Measurements from ENCODE around the gene MAP3K19.

Gene MAP3K19

GRCh38 chr2:134934150-134934549 lies 113.1 kb downstream of the MAP3K19 start:
- no peak for DNase-seq (ENCODE audit: extremely low read depth in 1 of 2, low read depth in 1 of 2)

- no peak for DNase-seq (ENCODE audit: extremely low read depth in 1 of 2, low read depth in 1 of 2)
These were observed 113.5 kb downstream of the MAP3K19 start for GRCh38 chr2:134933732-134934131.

DNA sequence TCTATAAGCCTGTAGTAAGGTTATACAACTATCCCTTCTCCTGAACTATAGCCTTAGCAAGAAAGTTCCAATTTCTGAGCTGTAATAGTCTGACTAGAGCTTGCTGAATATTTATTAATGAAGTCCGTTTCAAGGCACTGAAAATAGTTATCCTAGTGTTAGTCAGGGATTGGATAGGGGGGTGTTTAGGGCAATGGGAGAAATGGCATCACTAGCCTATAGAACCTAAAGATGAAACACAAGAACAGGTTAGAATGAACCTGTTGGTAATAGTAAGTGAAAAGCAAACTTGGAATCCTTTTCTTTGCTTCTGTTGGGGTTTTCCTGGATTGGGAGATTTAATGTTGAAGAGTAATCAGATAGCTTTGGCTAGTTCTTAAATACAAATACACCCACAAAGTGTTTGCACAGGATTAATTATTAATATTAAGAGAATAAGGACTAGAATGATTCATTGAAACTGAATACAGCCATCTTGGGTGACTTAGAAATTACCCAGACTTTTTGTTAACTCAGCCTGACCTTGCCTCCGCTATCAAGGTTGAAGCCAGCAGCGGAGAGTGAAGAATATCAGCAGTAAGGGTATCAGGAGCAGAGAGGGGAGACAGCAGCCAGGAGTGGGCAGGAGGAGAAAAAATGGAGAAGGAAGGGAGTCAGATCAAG lies 114.3 kb downstream of the MAP3K19 start:
- DNase-seq (ENCODE audit: extremely low read depth in 1 of 2, low read depth in 1 of 2): no peak

GRCh38 chr2:134927195-134927594 lies 120.1 kb downstream of the MAP3K19 start:
- no peak for DNase-seq (ENCODE audit: extremely low read depth in 1 of 2, low read depth in 1 of 2)

- no peak for DNase-seq (ENCODE audit: extremely low read depth in 1 of 2, low read depth in 1 of 2)
These were observed 120.9 kb downstream of the MAP3K19 start for GRCh38 chr2:134926231-134926931.

- no peak for DNase-seq (ENCODE audit: extremely low read depth in 1 of 2, low read depth in 1 of 2)
These were observed 122.3 kb downstream of the MAP3K19 start for GRCh38 chr2:134924912-134925311.

DNA sequence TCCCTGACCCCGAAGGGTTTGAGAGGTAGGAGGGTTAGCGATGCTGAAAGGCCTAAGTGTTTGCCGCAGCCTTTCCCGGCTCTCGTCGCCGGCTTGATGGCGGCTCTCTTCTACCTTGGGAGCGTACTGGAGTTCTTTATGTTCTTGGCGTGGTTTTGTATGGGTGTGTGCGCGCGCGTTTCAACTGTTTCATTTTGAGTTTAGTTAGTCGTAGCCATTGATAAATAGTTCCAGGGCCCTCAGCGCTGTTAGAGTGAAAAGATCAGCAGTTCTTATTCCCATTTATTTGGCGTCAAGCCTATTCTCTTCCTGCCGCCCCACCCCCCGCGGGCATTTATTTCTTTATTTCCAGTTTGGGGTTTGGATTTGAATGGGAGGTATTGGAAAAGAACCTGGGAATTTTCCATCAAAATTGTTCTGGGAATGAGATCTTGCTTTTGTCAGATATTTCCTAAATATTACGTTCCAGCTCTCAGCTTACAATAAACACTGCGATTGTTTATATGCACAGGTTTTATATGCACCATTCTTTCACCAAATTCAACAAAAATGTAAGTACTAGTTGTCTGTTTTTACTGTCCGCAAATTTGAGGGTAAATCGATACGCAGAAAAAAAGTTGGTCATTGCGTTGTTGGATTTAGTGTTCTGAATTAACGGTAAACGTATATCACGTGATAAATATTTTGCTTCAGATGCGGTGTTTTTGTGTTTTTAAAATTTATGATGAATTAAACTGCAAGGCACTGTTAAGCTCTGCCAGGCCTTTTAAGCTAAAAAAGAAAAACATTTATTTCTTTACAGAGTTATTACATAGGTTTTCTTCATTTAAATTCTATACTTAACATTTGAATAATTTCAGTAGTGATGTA lies 127.7 kb downstream of the MAP3K19 start:
- DNase-seq (ENCODE audit: extremely low read depth in 1 of 2, low read depth in 1 of 2): no peak

DNA sequence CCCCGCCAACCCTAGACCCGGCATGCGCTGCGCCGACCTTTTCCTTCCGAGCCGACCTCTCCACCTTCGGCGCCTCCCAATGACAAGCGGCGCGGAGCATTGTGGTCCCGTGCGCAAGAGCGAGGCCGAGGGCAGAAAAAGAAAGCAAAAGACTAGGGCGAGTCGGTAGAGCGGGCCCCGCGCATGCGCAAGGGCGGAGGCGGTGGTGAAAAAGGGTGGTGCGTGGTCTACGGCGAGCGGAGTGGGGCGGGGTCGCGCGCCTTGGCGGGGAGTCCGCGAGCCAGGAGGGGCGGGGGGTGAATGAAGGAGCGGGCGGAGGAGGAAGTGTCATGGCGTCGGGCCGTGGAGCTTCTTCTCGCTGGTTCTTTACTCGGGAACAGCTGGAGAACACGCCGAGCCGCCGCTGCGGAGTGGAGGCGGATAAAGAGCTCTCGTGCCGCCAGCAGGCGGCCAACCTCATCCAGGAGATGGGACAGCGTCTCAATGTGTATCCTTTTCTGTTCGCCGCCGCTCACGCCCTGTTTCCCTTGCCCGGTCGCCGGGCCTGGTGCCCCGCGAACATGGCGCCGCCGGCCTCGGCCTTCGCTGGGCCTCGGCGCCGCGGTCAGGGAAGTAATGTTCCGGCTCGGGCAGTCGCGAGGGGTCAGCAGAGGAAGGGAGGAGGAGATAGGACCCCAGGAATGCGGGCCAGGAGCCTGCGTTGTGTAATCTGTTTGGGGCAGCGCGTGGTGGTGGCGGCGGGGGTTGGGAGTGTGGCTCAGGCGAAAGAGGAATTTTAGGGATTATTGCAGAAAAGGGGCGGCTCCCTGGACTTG lies 128.5 kb downstream of the MAP3K19 start, which contains the start of gene CCNT2:
Gene CCNT2, plus strand, starts transcription at position 297 of the 815 bp plus-strand sequence. Its CDS starts 33 bp downstream, at position 330.
- peak; percentile 96 to 99 for DNase-seq (ENCODE audit: extremely low read depth in 1 of 2, low read depth in 1 of 2)

DNA sequence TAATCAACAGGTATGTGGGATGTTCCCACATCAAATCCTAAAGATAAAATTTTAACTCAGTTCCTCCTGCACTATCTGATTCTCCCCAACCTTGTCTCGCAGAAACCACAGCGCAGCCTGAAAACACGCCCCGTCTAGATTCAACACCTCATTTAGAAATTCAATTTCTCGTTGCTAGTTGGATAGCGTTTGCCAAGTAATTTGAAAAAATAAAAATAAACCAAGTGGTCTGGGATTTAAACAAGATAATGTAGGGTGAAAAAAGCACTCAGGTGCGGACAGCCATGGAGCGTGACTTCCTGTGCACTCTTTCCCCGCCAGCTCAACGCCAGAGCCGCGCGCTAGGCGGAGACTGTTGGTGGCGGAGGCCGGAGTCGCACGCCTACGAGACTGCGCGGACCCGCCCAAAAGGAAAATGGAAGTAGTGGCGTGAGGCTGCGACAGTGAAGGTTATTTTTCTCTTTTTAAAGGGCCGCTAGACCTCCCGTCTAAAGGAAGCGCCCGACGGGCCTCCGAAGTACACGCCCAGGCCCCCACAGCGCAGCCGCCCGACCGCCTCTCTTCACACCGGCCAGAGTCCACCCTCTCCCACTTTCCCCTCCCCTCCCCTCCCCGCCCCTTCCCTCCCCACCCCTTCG lies 129.2 kb downstream of the MAP3K19 start:
- DNase-seq (ENCODE audit: extremely low read depth in 1 of 2, low read depth in 1 of 2): peak; percentile 67 to 78

DNA sequence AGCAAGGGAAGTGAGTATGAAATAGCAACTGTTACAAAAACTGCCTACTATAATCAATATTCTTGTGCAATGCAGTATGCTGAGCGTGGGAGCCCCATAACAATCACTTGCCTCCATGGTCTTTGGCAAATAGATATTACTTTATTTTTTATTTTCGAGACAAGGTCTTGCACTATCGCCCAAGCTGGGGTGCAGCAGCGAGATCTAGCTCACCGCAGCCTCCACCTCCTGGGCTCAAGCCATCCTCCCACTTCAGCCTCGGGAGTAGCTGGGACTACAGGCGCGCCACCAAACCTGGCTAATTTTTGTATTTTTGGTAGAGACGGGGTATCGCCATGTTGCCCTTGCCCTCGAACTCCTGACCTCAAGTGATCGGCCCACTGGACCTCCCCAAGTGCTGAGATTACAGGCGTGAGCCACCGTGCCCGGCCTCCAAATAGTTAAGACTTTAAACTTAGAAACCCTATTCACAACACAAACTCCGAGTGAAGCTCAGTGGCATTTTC lies 129.8 kb downstream of the MAP3K19 start:
- DNase-seq (ENCODE audit: extremely low read depth in 1 of 2, low read depth in 1 of 2): no peak

Measured in activated CD8-positive, alpha-beta memory T cell treated with anti-CD3 and anti-CD28 coated beads for 1 hour (primary cell).